ENCODE results near the gene RBM33. TPM values are rescaled to one million over a fixed set of nuclear protein-coding genes. Genes with fewer than 3 reads are reported as not detected.
A peak's percentile ranks its signal among the peaks of the same experiment; 100 is the strongest.

The RBM33 gene
- total and polyA plus RNA-seq, 2 experiments from 2014 or later: 10.5 to 36.0 TPM

DNA sequence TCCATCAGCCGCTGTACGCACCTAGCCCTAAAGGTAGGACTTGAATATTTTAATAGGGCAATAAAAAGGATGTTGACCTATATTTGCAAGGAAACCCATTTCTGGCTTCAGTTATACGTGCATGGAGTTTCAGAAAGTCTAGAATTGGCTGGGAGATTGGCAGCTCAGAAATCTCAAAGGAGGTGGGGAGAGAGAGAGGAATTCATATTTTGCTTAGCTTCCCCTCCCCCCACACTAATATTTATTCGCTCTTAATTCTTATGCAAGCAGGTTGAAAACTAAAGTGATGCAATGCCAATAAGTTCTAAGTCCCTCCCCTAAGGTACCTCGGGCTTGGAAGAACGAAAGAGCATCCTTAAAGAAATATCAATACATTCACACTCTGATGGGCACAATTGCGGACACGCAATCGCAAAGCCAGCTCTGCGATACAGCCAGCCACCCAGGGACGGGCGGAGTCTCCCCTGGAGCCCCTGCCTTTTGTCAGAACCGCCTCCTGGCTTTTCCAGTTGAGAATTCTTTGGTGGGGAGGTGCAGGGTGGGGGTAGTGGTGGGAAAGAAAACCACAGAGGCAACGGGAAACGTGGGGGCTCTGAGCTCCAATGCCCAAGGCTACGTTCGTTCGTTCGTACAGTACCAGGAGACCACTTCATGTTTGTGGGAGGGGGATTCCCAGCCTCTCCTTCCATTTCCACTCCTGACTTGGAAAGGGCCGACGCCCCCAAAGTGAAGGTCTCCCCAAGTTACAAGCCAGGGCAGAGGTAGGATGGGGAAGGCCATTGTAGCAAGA lies 166.5 kb downstream of the RBM33 start:
- Histone ChIP-seq H3K9me2 (ENCODE audit: insufficient read depth) (no peaks in the 10 kb centered on the region), H3K36me3 (ENCODE audit: low read depth) (no peaks in the 10 kb centered on the region), H3K79me2 (ENCODE audit: insufficient read depth) (no peaks in the 10 kb centered on the region), H3K4me1 (ENCODE audit: insufficient read depth) (0 out of 2 replicates have a peak, but pooled peaks cover 3% of the 10 kb centered on the region), H3K27ac (no peak overlapping the region), H3K9ac (no peak overlapping the region), H3K4me2 (ENCODE audit: unreplicated experiment) (no peak overlapping the region), H3K9me3 (ENCODE audit: low read depth) (no peaks in the 10 kb centered on the region), H4K20me1 (ENCODE audit: insufficient read depth) (no peaks in the 10 kb centered on the region), H3K27me3 (replicated peaks; ENCODE audit: insufficient read depth) (peaks cover 79% of the 10 kb centered on the region), H3F3A (ENCODE audit: insufficient read depth) (no peaks in the 10 kb centered on the region), H2AFZ (no peak overlapping the region), H3K4me3 (no peak overlapping the region)
- in situ Hi-C loops (cut with MboI): no loop called here
- 0 out of 2 replicates have a peak, but pooled peaks have one; percentile 51 for TF ChIP-seq EZH2phosphoT487 (IDR thresholded peaks at IDR 0.05; ENCODE audit: insufficient read depth, low read depth)
- no peak for TF ChIP-seq EZH2 (IDR thresholded peaks at IDR 0.05; ENCODE audit: insufficient read depth, poor library complexity, severe bottlenecking)
- DNase-seq: no peak
- 4% methylated on average over 21 of the region's 21 CpGs for WGBS, 2 experiments (ENCODE audit: low coverage in 1 of 2, low lambda C conversion rate in 2 of 2, missing lambda C conversion rate in 2 of 2)

DNA sequence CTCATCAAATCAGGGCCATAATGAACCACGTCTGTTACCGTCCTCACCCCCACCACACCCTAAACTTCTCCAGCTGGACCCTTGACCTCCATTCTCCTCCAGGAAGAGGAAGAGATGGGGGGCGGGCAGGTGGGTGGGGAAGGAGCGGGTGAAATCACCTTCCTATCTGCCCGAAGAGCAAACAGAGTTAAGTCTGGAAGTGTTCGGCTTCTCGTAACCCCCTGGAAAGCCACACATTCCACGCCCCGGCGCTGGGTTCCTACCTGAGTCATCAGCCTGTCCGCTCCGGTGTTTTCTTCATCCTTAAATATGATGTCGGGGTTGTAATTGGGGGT lies 167.1 kb downstream of the RBM33 start:
- WGBS, 2 experiments (ENCODE audit: low coverage in 1 of 2, low lambda C conversion rate in 2 of 2, missing lambda C conversion rate in 2 of 2): 2% methylated on average over 13 of the region's 13 CpGs
- no peaks in the 10 kb centered on the region for H3K9me3 ChIP-seq (ENCODE audit: low read depth)
- H2AFZ ChIP-seq: no peak overlapping the region
- no peaks in the 10 kb centered on the region for H4K20me1 ChIP-seq (ENCODE audit: insufficient read depth)
- DNase-seq: no peak
- no peaks in the 10 kb centered on the region for H3K9me2 ChIP-seq (ENCODE audit: insufficient read depth)
- H3K36me3 ChIP-seq (ENCODE audit: low read depth): no peaks in the 10 kb centered on the region
- 0 out of 2 replicates have a peak, but pooled peaks cover 3% of the 10 kb centered on the region for H3K4me1 ChIP-seq (ENCODE audit: insufficient read depth)
- H3K27ac ChIP-seq: no peak overlapping the region
- H3K79me2 ChIP-seq (ENCODE audit: insufficient read depth): no peaks in the 10 kb centered on the region
- no peak overlapping the region for H3K4me2 ChIP-seq (ENCODE audit: unreplicated experiment)
- peaks cover 75% of the 10 kb centered on the region for H3K27me3 ChIP-seq (replicated peaks; ENCODE audit: insufficient read depth)
- peak overlapping the region; percentile 65 for H3K4me3 ChIP-seq
- no peak overlapping the region for H3K9ac ChIP-seq
- TF ChIP-seq EZH2 (IDR thresholded peaks at IDR 0.05; ENCODE audit: insufficient read depth, poor library complexity, severe bottlenecking): no peak
- TF ChIP-seq EZH2phosphoT487 (IDR thresholded peaks at IDR 0.05; ENCODE audit: insufficient read depth, low read depth): no peak
- no peaks in the 10 kb centered on the region for H3F3A ChIP-seq (ENCODE audit: insufficient read depth)
- in situ Hi-C loops (cut with MboI): no loop called here

DNA sequence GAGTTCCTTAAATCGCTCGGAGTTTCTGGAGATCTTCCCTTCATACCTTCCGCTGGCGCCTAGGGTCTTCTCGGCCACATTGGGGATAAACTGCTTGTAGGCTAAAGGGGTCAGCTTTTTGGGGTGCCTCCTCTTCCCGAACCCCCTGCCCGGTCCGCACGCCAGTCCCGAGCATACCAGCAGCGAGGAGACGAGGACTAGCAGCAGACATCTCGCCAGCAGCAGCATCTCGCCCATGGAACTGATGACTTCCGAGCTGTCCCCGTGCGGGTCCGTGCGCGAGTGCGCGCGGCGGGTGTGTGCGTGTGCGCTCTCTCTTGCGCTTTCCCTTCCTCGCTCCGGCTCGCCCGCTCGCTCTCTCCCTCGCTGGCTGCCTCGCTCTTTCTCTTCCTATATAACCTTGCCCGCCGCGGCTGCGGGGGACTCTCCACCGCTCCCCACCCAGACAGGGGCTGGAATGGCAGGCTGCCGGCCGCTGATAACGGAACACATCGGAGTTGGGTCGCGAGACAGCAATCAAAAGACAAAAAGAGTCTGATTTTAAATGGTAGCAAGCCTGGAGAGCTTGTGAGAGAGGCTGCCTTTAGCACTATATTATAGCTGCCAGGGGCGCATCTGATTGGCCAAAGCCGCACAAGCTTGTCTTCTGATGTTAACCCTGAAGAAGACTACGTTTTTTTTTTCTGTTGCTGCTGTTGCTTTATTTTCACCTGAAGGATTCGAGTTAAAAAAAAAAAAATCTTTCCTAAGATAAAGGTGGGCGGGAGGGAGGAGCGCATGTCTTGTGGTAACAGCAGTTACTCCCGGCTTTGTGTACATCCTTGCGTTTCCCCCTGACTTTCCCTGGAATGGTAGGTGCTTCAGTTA lies 167.7 kb downstream of the RBM33 start, which contains the start of gene SHH:
Gene SHH, minus strand, starts transcription at position 569 of the 867 bp plus-strand sequence. Its CDS starts 341 bp downstream, at position 228.
- Histone ChIP-seq H3K36me3 (ENCODE audit: low read depth) (no peaks in the 10 kb centered on the region), H3F3A (ENCODE audit: insufficient read depth) (no peaks in the 10 kb centered on the region), H3K4me1 (ENCODE audit: insufficient read depth) (0 out of 2 replicates have a peak, but pooled peaks cover 3% of the 10 kb centered on the region), H2AFZ (no peak within 1 kb of the TSS), H3K9ac (no peak within 1 kb of the TSS), H3K27me3 (replicated peaks; ENCODE audit: insufficient read depth) (peaks cover 69% of the 10 kb centered on the region), H3K27ac (no peak within 1 kb of the TSS), H3K4me2 (ENCODE audit: unreplicated experiment) (peak within 1 kb of the TSS; percentile 41), H3K4me3 (peak within 1 kb of the TSS; percentile 65), H3K79me2 (ENCODE audit: insufficient read depth) (no peaks in the 10 kb centered on the region), H4K20me1 (ENCODE audit: insufficient read depth) (no peaks in the 10 kb centered on the region), H3K9me3 (ENCODE audit: low read depth) (no peaks in the 10 kb centered on the region), H3K9me2 (ENCODE audit: insufficient read depth) (no peaks in the 10 kb centered on the region)
- 1 to 2% methylated on average over 46 to 53 of the region's 53 CpGs for WGBS, 2 experiments (ENCODE audit: low coverage in 1 of 2, low lambda C conversion rate in 2 of 2, missing lambda C conversion rate in 2 of 2)
- TF ChIP-seq EZH2 (IDR thresholded peaks at IDR 0.05; ENCODE audit: insufficient read depth, poor library complexity, severe bottlenecking) (peak; percentile 65), EZH2phosphoT487 (IDR thresholded peaks at IDR 0.05; ENCODE audit: insufficient read depth, low read depth) (0 out of 2 replicates have a peak, but pooled peaks have one; percentile 27)
- in situ Hi-C loops (cut with MboI): no loop called here
- peak; percentile 50 for DNase-seq

DNA sequence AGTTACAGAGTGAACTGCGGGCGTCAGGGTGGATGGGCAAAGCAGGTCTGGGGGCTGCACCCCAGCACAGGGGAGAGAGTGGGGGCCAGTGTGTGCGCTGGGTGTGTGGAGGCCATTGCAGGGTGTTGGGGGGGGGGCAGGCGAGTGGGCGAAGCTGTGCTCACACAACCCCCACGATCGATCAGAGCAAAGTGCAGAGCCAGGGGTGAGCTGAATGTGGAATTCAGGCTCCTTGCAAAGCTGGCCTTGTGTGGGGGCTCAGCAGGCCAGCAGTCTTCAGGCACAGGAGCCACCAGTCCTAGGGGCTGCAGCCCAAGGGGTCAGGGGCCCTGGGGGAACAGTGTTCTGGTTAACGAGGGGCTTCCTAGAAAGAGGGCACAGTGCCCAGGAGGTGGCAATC lies 168.7 kb downstream of the RBM33 start:
- Histone ChIP-seq H3K9me2 (ENCODE audit: insufficient read depth) (no peaks in the 10 kb centered on the region), H3K36me3 (ENCODE audit: low read depth) (no peaks in the 10 kb centered on the region), H3K9me3 (ENCODE audit: low read depth) (no peaks in the 10 kb centered on the region), H3K27me3 (replicated peaks; ENCODE audit: insufficient read depth) (peaks cover 59% of the 10 kb centered on the region), H3K4me1 (ENCODE audit: insufficient read depth) (0 out of 2 replicates have a peak, but pooled peaks cover 3% of the 10 kb centered on the region), H2AFZ (no peak overlapping the region), H4K20me1 (ENCODE audit: insufficient read depth) (no peaks in the 10 kb centered on the region), H3F3A (ENCODE audit: insufficient read depth) (no peaks in the 10 kb centered on the region), H3K27ac (no peak overlapping the region), H3K79me2 (ENCODE audit: insufficient read depth) (no peaks in the 10 kb centered on the region), H3K4me3 (no peak overlapping the region), H3K9ac (no peak overlapping the region), H3K4me2 (ENCODE audit: unreplicated experiment) (no peak overlapping the region)
- in situ Hi-C loops (cut with MboI): no loop called here
- no peak for DNase-seq
- 0 to 3% methylated on average over 4 to 8 of the region's 8 CpGs for WGBS, 2 experiments (ENCODE audit: low coverage in 1 of 2, low lambda C conversion rate in 2 of 2, missing lambda C conversion rate in 2 of 2)
- TF ChIP-seq EZH2phosphoT487 (IDR thresholded peaks at IDR 0.05; ENCODE audit: insufficient read depth, low read depth) (no peak), EZH2 (IDR thresholded peaks at IDR 0.05; ENCODE audit: insufficient read depth, poor library complexity, severe bottlenecking) (no peak)
